ENCODE measurements around the gene SEPTIN1. TPM values are rescaled to one million over a fixed set of nuclear protein-coding genes. Genes with fewer than 3 reads are reported as not detected.

The SEPTIN1 gene
- polyA plus RNA-seq, 3 donors, result 0.31 to 0.60 (median 0.49) TPM

- Histone ChIP-seq H3K27me3 (ENCODE audit: control insufficient read depth in 2 of 2, insufficient read depth in 2 of 2, low read length in 2 of 2) (no peaks in the 10 kb centered on the region), H3K36me3 (replicated peaks in 1 of 2; ENCODE audit: control insufficient read depth in 1 of 2, insufficient read depth in 2 of 2, low read length in 2 of 2) (peaks cover 68 to 74% of the 10 kb centered on the region in 2 donors), H3K4me2 (replicated peaks; ENCODE audit: extremely low read depth, low read length, poor library complexity, severe bottlenecking) (peak overlapping the region; percentile 100), H3K27ac (ENCODE audit: low read depth in 1 of 2, low read length in 2 of 2) (peak overlapping the region; percentile 94 to 99), H3K79me2 (ENCODE audit: insufficient read depth, low read length) (peaks cover 68% of the 10 kb centered on the region), H2AFZ (ENCODE audit: insufficient read depth, low read depth, low read length, poor library complexity, severe bottlenecking) (peak overlapping the region; percentile 81), H3K4me1 (ENCODE audit: control insufficient read depth in 1 of 2, insufficient read depth in 2 of 2, low read length in 2 of 2) (peaks cover 26 to 36% of the 10 kb centered on the region in 2 donors), H4K20me1 (ENCODE audit: insufficient read depth, low read length) (peaks cover 83% of the 10 kb centered on the region), H3K9me3 (replicated peaks in 1 of 2; ENCODE audit: control insufficient read depth in 1 of 2, insufficient read depth in 1 of 2, low read length in 2 of 2) (no peaks in the 10 kb centered on the region), H3K9ac (ENCODE audit: insufficient read depth, low read length, poor library complexity, severe bottlenecking) (peak overlapping the region; percentile 88), H3K4me3 (replicated peaks in 1 of 3; ENCODE audit: low read depth in 2 of 3, low read length in 3 of 3) (peak overlapping the region; percentile 82 to 100 (median 96))
- peaks cover 61 to 72% of the 10 kb centered on the region in 2 donors for H3K36me3 Mint-ChIP-seq
- H3K27me3 Mint-ChIP-seq (ENCODE audit: low read depth in 3 of 3), result peaks cover 0 to 1% (median 0%) of the 10 kb centered on the region in 3 donors
- DNase-seq, result peak in 1 of 3 donors; percentile 15
- H3K4me3 Mint-ChIP-seq, result peak overlapping the region; percentile 97 to 99
- intact Hi-C loops (cut with micrococcal nuclease), result loop anchor here (2.0 to 10.0 kb wide), 2 partner anchors 15 to 49 kb away; partner anchors contain the start of genes TBC1D10B (in 1 of the 2) and ZNF771 (in 1 of the 2)
- H3K27ac Mint-ChIP-seq, result peak overlapping the region; percentile 90 to 100 (median 99)
- WGBS (ENCODE audit: insufficient coverage), result 35% methylated on average over 7 of the region's 7 CpGs
- peaks cover 32% of the 10 kb centered on the region for H3K4me1 Mint-ChIP-seq
- no peaks in the 10 kb centered on the region for H3K9me3 Mint-ChIP-seq
- no peak for TF ChIP-seq CTCF (IDR thresholded peaks at IDR 0.05)
Measured at GRCh38 chr16:30355954-30356308, 26.4 kb downstream of the SEPTIN1 start.

- H3K36me3 Mint-ChIP-seq, result peaks cover 61 to 72% of the 10 kb centered on the region in 2 donors
- H3K36me3 ChIP-seq (replicated peaks in 1 of 2; ENCODE audit: control insufficient read depth in 1 of 2, insufficient read depth in 2 of 2, low read length in 2 of 2), result peaks cover 69 to 74% of the 10 kb centered on the region in 2 donors
- intact Hi-C loops (cut with micrococcal nuclease), result loop anchor here (2.0 to 10.0 kb wide), 2 partner anchors 15 to 49 kb away; partner anchors contain the start of genes TBC1D10B (in 1 of the 2) and ZNF771 (in 1 of the 2)
Measured at GRCh38 chr16:30355144-30355953, 27.0 kb downstream of the SEPTIN1 start, which contains the start of gene CD2BP2. Gene CD2BP2 (minus strand): TSS chr16:30355308. CDS start chr16:30354681, 627 bp downstream.

More at GRCh38 chr16:30355144-30355953, 27.0 kb downstream of the SEPTIN1 start, which contains the start of gene CD2BP2:
- H3K27me3 Mint-ChIP-seq (ENCODE audit: low read depth in 3 of 3), result peaks cover 0 to 1% (median 0%) of the 10 kb centered on the region in 3 donors
- no peaks in the 10 kb centered on the region for H3K9me3 Mint-ChIP-seq
- TF ChIP-seq CTCF (IDR thresholded peaks at IDR 0.05), result no peak
- peak; percentile 99 to 100 (median 100) for DNase-seq
- Histone ChIP-seq H3K4me3 (replicated peaks in 1 of 3; ENCODE audit: low read depth in 2 of 3, low read length in 3 of 3) (peak within 1 kb of the TSS; percentile 82 to 100 (median 96)), H3K4me1 (ENCODE audit: control insufficient read depth in 1 of 2, insufficient read depth in 2 of 2, low read length in 2 of 2) (peaks cover 26 to 36% of the 10 kb centered on the region in 2 donors), H3K27me3 (ENCODE audit: control insufficient read depth in 2 of 2, insufficient read depth in 2 of 2, low read length in 2 of 2) (no peaks in the 10 kb centered on the region), H4K20me1 (ENCODE audit: insufficient read depth, low read length) (peaks cover 77% of the 10 kb centered on the region), H3K9ac (ENCODE audit: insufficient read depth, low read length, poor library complexity, severe bottlenecking) (peak within 1 kb of the TSS; percentile 88), H3K79me2 (ENCODE audit: insufficient read depth, low read length) (peaks cover 62% of the 10 kb centered on the region), H3K27ac (ENCODE audit: low read depth in 1 of 2, low read length in 2 of 2) (peak within 1 kb of the TSS; percentile 94 to 99), H3K4me2 (replicated peaks; ENCODE audit: extremely low read depth, low read length, poor library complexity, severe bottlenecking) (peak within 1 kb of the TSS; percentile 100), H3K9me3 (replicated peaks in 1 of 2; ENCODE audit: control insufficient read depth in 1 of 2, insufficient read depth in 1 of 2, low read length in 2 of 2) (no peaks in the 10 kb centered on the region), H2AFZ (ENCODE audit: insufficient read depth, low read depth, low read length, poor library complexity, severe bottlenecking) (peak within 1 kb of the TSS; percentile 81)
- H3K4me1 Mint-ChIP-seq, result peaks cover 33% of the 10 kb centered on the region
- H3K4me3 Mint-ChIP-seq, result peak within 1 kb of the TSS; percentile 97 to 99
- peak within 1 kb of the TSS; percentile 97 to 100 (median 99) for H3K27ac Mint-ChIP-seq
- under 1% methylated on average over 36 of the region's 45 CpGs for WGBS (ENCODE audit: insufficient coverage)

All from CD14-positive monocyte (primary cell).